ENCODE data around the gene DUSP7. TPM values are rescaled to one million over a fixed set of nuclear protein-coding genes. Genes with fewer than 3 reads are reported as not detected.

Gene DUSP7
- total and polyA plus RNA-seq, 9 of the 15 experiments (the other 6 are each of a cell fraction or from before 2014, with no cell fraction given): 0.45 to 15.8 (median 8.2) TPM

DNA sequence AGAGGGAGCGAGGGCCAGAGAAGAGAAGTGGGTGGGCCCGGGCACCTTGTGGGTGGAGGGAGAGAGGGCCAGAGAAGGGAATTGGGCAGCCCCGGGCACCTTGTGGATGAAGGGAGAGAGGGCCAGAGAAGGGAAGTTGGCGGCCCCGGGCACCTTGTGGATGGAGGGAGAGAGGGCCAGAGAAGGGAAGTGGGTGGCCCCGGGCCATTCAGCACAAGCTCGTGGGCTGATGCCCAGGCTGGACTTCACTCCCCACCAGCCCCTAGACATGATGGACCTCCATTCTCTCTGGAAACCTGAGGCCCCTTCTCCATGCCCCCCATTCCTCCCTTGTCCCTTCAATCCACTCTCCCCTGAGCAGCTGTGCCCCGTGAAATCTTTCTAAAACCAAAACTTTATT, 15.8 kb downstream of the DUSP7 start (continued):
- TF ChIP-seq, protein P1, sequence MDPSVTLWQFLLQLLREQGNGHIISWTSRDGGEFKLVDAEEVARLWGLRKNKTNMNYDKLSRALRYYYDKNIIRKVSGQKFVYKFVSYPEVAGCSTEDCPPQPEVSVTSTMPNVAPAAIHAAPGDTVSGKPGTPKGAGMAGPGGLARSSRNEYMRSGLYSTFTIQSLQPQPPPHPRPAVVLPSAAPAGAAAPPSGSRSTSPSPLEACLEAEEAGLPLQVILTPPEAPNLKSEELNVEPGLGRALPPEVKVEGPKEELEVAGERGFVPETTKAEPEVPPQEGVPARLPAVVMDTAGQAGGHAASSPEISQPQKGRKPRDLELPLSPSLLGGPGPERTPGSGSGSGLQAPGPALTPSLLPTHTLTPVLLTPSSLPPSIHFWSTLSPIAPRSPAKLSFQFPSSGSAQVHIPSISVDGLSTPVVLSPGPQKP (CRISPR knock-in tag; IDR thresholded peaks at IDR 0.05): no peak
- TF ChIP-seq POLR3G (IDR thresholded peaks at IDR 0.05; ENCODE audit: extremely low read depth, insufficient read length, insufficient replicate concordance) (no peak), SMARCA5 (IDR thresholded peaks at IDR 0.05) (no peak), NONO (IDR thresholded peaks at IDR 0.05; ENCODE audit: low read depth in 2 of 2, low read length in 1 of 2) (no peak)

GRCh38 chr3:52039846-52040245, 16.5 kb downstream of the DUSP7 start:
- WGBS (ENCODE audit: insufficient coverage, low coverage, missing lambda C conversion rate): 12% methylated on average over 16 of the region's 17 CpGs
- ChIA-PET POLR2A (no interaction called here), CTCF (ENCODE audit: low intra/inter-chr PET ratio) (no interaction called here)
- intact Hi-C loops (cut with micrococcal nuclease) (no loop called here), in situ Hi-C loops (cut with MboI) (no loop called here)
- Histone ChIP-seq H2AFZ (ENCODE audit: low read depth, low read length) (no peak overlapping the region), H3K4me2 (ENCODE audit: insufficient read depth, low read length) (no peak overlapping the region), H3K27me3 (ENCODE audit: control insufficient read depth in 2 of 2, insufficient read depth in 2 of 2, low read length in 2 of 2) (peaks cover 0 to 22% of the 10 kb centered on the region in 2 experiments; a peak in 2 of 5 replicates), H3K36me3 (ENCODE audit: control insufficient read depth, insufficient read depth, low read length) (no peaks in the 10 kb centered on the region), H4K20me1 (replicated peaks; ENCODE audit: control insufficient read depth, insufficient read depth, low read length) (no peaks in the 10 kb centered on the region), H3K9me3 (replicated peaks; ENCODE audit: control insufficient read depth, insufficient read depth, low read depth, low read length) (no peaks in the 10 kb centered on the region), H3K9me1 (ENCODE audit: control insufficient read depth, insufficient read depth, low read length) (no peaks in the 10 kb centered on the region), H3K27ac (ENCODE audit: extremely low read depth, low read depth, low read length) (no peak overlapping the region), H3K9ac (ENCODE audit: insufficient read depth in 1 of 2, low read depth in 2 of 2, low read length in 2 of 2) (no peak overlapping the region), H3K4me1 (replicated peaks in 1 of 2; ENCODE audit: control insufficient read depth in 2 of 2, insufficient read depth in 2 of 2, low read length in 2 of 2) (peaks cover 3 to 19% of the 10 kb centered on the region in 2 experiments; a peak in 4 of 5 replicates), H3K4me3 (no peak overlapping the region), H3K79me2 (ENCODE audit: control insufficient read depth, insufficient read depth, low read length) (no peaks in the 10 kb centered on the region)
- BruUV-seq (replicated peaks): no TSS peak
- no peak for ATAC-seq
- DNase-seq (ENCODE audit: extremely low read depth in 1 of 4, low spot score in 3 of 4): no peak
- no peak for FAIRE-seq
- no peak for TF ChIP-seq GTF2A2 (tag; IDR thresholded peaks at IDR 0.05)
- TF ChIP-seq TRIM28 (IDR thresholded peaks at IDR 0.05): no peak
- no peak for TF ChIP-seq MAFF (IDR thresholded peaks at IDR 0.05; ENCODE audit: low read length)
- TF ChIP-seq WHSC1 (IDR thresholded peaks at IDR 0.05; ENCODE audit: low read length): no peak
- TF ChIP-seq ZKSCAN3 (CRISPR knock-in tag; IDR thresholded peaks at IDR 0.05): no peak
- no peak for TF ChIP-seq NR3C1 (CRISPR knock-in tag; IDR thresholded peaks at IDR 0.05)
- no peak for TF ChIP-seq MTA1 (IDR thresholded peaks at IDR 0.05; ENCODE audit: borderline replicate concordance)
- no peak for TF ChIP-seq ZBTB7A (IDR thresholded peaks at IDR 0.05; ENCODE audit: borderline replicate concordance, control insufficient read depth, low read depth, low read length)
- no peak for TF ChIP-seq ERF (CRISPR knock-in tag; IDR thresholded peaks at IDR 0.05)
- TF ChIP-seq SRSF1 (IDR thresholded peaks at IDR 0.05; ENCODE audit: low read depth, low read length): no peak
- no peak for TF ChIP-seq ZC3H4 (CRISPR knock-in tag; IDR thresholded peaks at IDR 0.05; ENCODE audit: borderline replicate concordance)
- TF ChIP-seq LARP7 (IDR thresholded peaks at IDR 0.05): no peak
- no peak for TF ChIP-seq TCFL5 (CRISPR knock-in tag; conservative IDR thresholded peaks at IDR 0.05)
- no peak for TF ChIP-seq HDGF (IDR thresholded peaks at IDR 0.05)
- TF ChIP-seq MAFG (tag; conservative IDR thresholded peaks at IDR 0.05): no peak
- no peak for TF ChIP-seq ASH1L (IDR thresholded peaks at IDR 0.05; ENCODE audit: borderline replicate concordance, low read depth, partially characterized antibody)
- TF ChIP-seq CEBPG (CRISPR knock-in tag; IDR thresholded peaks at IDR 0.05): no peak
- TF ChIP-seq CEBPG (tag; conservative IDR thresholded peaks at IDR 0.05 in 1 of 2, IDR thresholded peaks at IDR 0.05 in 1 of 2): no peak
- TF ChIP-seq NFYB (IDR thresholded peaks at IDR 0.05; ENCODE audit: extremely low read depth, insufficient read length): no peak
- TF ChIP-seq GABPB2 (CRISPR knock-in tag; conservative IDR thresholded peaks at IDR 0.05): no peak
